A204.1 (cell line): ENCODE results near the gene FAM193A.
"Not testable (repeated sequence)": the region's sequence is repeated elsewhere in the genome, so short reads cannot be mapped to it uniquely, and the experiment has no call there.

ENCODE experiments used
- FAIRE-seq: peaks from 2 replicates; lab custom pipeline; 2012; peaks lifted over from hg19 to GRCh38; lab: Jason Lieb, UNC

FAM193A gene

DNA sequence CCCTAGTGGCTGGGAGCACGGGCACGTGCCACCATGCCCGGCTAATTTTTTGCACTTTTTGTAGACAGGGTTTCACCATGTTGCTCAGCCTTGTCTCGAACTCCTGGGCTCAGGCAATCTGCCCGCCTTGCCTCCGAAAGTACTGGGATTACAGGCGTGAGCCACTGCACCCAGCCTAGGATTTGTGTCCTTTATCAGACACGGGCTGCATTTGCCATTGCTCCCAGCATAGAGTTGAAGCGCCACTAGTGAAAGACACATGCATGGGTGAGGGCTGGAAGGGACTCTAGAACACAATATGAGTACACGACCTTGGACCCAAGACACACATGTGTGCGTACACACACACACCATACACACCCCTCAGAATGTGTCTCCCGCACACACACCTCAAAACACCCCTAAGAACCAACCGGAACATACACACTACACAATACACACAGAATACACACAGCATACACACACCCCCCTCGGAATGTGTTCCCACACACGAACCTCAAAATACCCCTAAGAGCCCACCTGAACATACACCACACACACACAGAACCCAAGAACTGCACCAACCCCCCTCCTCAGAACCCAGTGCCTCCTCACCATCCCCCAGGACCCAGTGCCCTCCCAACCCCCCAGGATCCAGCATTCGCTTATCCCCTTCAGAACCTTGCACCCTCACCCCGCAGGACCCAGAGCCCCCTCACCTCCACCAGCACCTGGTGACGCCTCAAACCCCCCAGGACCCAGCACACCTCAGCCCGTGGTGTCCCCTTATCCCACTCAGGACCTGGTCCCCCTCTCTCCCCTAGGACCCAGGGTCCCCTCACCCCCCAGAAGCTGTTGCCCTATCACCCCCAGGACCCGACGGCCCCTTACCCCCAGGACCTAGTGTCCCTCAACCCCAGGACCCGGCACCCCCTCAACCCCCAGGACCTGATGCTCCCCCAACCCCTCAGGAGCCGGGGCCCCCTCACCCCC lies 218.7 kb downstream of the FAM193A start:
- FAIRE-seq: no peak

DNA sequence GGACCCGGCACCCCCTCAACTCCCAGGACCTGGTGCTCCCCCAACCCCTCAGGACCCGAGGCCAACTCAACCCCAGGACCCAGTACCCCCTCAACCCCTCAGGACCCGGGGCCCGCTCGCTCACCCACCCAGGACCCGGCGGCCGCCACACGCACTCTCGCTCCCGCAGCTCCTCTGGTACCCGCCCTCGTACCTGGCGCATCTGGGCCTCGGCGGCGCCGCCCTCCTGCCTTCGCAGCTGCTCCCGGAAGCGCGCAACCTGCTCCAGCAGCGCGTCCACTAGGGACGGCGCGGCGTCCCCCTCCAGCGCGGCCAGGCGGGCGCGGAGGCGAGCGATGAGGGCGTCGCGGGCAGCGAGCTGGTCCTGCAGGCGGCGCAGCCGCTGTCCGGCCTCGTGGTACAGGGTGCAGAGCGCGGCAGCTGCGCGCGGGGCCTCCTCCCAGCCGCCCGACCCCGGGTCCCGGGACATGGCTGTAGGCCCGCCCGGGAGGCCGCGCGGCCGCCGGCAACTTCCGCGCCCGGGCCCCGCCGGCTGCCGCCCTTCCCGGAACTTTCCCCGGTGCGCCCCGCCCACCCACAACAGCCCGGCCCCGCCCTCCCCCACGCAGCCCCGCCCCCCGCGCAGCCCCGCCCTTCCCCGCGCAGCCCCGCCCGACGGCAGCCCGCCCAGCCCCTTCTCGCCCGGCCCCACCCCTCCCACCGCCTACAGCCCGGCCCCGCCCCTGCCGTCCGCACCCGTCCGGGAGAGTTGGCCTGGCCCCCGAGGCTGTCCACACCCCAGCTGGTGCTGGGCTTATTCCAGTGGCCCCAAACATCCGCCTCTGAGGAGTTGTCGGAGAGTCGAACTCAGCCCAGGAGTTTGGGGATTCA lies 219.6 kb downstream of the FAM193A start, which contains the start of gene TNIP2:
TNIP2 (minus strand) TSS at position 516 of the 870 bp plus-strand sequence; CDS start at position 469, 47 bp downstream.
- FAIRE-seq: no peak

DNA sequence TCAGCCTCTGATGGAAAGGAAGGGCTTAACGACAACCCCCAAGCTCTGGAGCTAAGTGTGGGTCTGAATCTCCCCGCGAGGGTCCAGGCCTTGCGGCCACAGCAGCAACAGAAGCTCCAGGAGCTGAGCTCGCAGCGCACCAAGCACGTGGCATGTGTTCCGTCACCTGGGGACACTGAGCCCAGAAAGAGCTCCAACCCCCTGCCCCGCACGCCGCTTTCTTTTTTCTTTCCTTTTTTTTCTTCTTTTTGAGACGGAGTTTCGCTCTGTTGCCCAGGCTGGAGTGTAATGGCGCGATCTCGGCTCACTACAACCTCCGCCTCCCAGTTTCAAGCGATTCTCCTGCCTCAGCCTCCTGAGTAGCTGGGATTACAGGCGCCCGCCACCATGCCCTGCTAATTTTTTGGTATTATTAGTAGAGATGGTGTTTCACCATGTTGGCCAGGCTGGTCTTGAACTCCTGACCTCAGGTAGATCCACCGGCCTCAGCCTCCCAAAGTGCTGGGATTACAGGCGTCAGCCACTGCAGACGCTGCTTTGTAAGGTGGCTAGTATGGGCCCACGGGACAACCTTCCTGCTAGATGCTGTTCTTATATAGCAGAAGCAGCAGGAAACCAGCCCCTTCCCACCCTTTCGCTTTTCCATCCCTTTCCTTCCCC lies 220.4 kb downstream of the FAM193A start:
- FAIRE-seq: no peak

DNA sequence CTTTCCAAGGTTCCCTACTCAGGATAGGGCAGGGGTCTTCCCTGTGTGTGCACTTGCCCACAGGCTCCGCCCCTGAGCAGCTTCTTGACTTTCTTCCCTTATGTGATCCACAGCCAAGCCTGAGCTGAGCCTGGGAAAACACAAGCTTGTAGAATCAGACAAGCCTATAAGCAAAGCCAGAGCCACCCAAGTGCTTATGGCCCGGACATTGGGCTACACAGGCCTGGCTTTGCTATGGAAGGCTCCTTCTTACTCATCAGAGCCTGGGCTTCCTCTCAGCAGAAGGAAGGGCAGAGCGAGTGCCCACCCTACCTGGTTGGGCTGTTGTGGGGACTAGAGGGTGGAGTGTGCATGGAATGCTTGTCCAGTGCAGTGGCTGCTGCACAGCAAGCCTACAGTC lies 221.0 kb downstream of the FAM193A start:
- FAIRE-seq: no peak

DNA sequence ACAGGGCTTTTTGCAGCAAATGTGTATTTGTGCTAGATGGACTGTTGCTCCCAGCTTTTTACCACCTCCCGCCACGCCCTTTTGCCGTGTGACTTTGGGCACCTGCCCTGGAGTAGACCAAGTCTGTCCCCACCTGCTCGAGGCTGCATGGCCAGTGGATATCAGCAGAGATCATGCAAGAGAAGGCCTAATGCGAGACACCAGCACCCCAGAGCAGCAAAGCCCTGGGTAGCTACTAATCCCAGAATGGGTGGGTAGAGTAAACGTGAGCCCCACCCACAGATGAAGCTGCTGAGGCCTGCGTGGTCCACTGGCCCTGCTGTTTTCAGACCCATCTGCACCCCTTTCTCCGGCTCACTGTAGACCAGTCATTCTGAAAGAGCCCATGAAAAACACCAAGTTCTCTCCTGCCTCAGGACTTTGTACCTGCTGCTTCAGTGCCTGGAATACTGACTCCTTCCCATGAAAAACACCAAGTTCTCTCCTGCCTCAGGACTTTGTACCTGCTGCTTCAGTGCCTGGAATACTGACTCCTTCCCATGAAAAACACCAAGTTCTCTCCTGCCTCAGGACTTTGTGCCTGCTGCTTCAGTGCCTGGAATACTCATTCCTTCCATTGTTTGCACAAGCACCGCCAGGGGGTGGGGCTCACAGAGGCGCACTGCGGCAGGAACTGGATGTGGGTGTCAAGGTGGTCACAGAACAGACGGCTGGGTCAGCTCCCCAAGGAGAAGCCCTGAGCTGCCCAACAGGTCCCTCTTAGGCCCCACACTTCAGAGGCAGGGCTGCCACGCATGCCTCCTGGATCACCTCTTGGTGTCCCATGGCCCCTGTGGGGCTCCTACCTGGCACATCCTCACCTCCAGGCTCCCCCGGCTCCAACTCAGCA lies 224.8 kb downstream of the FAM193A start:
- no peak for FAIRE-seq

DNA sequence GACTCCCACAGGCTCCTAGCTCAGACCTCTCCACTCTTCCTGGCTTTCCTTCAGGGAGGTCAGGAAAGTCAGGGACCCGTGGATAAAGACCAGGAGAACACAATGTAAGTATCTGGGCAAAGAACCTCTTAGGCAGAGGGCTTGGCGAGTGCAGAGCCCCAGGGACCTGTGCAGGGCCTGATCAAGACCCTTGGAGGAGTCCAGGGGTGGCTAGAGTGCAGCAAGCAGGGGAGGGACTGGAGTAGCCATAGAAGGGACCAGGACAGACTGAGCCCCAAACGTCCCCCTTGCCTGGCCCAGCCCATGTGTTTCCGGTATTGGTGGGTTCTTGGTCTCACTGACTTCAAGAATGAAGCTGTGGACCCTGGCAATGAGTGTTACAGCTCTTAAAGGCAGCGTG lies 225.6 kb downstream of the FAM193A start:
- FAIRE-seq: no peak

DNA sequence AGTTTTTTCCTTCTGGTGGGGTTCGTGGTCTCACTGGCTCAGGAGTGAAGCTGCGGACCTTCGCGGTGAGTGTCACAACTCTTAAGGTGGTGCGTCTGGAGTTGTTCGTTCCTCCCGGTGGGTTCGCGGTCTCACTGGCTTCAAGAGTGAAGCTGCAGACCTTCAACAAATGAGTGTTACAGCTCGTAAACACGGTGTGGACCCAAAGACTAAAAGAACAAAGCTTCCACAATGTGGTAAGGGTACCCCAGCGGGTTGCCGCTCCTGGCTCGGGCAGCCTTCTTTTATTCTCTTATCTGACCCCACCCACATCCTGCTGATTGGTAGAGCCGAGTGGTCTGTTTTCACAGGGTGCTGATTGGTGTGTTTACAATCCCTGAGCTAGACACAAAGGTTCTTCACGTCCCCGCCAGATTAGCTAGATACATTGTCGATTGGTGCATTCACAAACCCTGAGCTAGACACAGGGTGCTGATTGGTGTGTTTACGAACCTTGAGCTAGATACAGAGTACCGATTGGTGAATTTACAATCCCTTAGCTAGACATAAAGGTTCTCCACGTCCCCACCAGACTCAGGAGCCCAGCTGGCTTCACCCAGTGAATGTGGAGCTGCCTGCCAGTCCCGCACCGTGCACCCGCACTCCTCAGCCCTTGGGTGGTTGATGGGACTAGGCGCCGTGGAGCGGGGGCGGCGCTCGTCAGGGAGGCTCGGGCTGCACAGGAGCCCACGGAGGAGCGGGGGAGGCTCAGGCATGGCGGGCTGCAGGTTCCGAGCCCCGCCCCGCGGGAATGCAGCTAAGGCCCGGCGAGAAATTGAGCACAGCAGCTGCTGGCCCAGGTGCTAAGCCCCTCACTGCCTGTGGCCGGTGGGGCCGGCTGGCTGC lies 226.3 kb downstream of the FAM193A start:
- FAIRE-seq: not testable (repeated sequence)

DNA sequence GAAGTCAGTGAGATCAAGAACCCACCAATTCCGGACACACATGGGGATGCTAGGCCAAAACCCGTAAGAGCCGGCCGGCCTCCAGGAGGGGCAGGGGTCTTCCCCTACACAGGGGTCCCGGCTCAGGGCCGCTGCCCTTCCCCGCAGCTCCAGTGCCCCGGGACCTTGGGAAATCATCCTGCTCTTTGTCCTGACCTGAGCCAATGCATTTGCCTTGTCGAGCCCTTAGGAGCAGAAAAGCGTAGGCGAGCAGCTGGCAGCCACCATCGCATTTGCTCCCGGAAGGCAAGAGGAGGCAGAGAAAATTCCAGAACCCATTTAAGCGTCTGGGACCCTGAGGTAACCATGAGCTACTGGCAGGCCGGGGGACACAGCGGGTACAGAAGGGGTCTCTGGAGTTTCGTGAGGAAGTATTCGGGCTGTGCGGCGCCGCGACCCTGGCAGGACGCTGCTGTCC lies 227.1 kb downstream of the FAM193A start:
- FAIRE-seq: no peak

DNA sequence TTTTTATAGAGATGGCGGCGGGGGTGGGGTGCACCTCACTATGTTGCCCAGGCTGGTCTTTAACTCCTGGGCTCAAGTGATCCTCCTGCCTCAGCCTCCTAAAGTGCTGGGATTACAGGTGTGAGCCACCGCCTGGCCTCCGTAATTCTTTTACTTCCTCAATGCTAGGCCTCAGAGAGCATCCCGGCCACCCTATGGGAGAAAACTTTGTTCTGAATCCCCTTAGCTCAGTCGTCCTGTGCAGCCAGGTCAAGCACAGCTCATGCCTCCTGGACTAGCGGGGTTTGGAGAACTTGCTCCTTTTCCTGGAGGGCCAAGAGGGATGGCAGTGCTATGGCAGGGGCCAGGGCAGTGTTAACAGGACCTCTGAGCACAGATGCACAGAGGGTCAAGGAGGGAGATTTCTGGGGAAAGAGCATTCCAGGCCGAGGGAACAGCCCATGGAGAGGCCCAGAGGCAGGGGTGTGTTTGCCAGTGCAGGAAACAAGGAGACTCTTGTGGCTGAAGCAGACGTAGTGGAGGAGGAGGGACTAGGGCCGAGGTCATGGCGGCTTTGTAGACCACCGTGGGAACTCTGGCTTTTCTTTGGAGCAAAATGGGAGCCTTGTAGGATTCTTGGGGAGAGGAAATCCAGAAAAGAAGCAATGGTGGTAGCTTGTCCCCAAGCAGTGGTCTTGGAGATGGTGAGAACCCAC lies 229.5 kb downstream of the FAM193A start:
- FAIRE-seq: no peak

DNA sequence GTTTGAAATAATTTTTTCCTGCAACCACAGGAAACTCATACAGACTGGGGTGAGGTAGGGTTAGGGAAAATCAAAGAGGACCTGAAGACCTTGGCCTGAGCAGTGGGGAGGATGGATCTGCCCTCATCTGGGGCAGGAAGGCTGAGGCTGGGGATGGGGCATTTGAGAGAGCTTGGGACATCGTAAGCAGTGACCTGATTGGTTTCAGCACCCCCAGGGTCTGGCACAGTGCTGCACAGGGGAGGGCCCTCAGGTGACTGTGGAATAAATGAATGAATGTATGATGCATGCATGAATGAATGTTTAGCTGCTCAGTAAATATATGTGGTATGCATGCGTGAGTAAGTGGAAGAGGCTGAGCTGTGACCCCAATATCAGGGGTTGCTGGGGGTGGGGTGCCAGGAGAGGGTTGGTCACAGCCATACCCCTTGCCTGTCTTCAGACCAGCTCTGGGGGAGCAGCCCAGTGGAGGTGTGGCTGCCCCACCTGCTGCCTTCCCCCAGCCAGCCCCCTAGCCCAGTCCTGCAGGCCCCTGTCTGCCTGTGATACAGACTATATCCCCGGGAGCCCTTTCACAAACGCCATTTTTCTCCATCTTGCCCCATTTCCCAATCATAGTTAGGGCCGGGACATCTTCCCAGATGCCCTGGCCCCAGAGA lies 230.7 kb downstream of the FAM193A start:
- FAIRE-seq: no peak

DNA sequence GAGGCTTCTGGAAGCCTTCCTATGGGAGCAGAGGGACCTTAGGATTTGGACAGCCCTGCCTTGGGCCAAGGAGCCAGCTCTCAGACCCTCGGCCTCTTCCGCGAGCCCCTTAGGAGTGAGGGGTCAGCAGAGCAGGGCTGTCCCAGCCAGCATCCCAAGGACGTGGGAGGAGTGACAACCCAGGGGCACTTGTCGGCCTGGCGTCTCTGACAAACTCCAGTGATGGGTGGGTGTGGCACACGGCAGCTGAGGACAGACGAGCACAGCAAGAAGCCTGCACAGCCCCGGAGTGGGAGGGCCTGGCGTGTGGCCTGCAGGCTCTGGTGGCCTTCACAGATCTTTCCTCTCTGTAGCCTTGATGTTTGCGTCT lies 231.2 kb downstream of the FAM193A start:
- no peak for FAIRE-seq

DNA sequence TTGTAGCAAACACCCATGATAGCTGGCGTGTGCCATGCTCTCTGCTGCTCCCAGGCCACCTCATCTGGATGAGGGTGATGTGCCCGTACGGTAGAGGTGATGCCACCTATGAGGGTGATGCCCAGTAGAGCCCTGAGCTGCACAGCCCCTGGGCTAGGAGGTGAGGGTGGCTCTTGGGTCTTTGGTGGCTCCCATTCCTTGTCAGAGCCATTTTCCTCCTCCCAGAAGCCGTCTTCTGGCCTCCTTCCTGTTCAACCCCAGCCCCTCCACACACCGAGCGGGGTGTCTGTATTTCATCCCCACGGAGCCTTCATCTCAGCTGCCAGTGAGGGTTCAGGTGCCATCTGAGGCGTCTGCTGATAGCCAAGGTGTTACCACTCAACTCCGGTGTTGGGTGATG lies 231.7 kb downstream of the FAM193A start:
- no peak for FAIRE-seq

DNA sequence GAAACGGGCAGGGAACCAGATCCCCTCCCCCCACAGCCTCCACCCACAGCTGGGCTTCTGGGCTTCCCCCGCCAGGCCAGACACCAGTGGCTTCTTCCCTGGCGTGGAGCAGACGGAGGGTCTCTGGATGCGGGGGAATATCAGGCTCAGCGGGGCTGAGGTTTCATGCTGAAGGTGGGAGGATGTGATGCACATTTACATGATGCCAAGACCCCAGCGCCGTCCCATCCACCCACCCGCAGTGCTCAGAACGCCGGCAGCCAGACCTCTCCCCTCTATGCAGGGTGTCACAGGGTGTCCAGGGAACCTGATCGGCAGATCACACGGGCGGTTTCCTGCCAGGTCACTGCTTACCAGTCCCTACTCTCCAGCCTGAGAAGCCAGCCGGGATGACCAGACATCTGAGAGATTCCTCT lies 232.5 kb downstream of the FAM193A start:
- no peak for FAIRE-seq

DNA sequence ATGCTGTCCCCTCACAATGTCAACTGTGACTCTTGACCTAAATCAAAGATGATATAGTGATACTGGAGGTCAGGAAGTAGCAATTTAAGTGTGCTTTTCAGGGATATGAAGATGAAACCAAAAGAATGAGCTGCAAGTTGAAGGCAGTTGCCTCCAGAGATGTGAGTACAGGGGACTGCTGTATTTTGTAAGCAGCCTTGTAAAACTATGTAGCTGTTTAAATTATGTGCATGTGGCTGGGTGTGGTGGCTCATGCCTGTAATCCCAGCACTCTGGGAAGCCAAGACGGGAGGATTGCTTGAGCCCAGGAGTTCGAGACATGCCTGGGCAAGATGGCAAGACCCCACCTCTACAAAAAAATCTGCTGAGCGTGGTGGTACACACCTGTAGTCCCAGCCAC lies 234.8 kb downstream of the FAM193A start:
- no peak for FAIRE-seq

DNA sequence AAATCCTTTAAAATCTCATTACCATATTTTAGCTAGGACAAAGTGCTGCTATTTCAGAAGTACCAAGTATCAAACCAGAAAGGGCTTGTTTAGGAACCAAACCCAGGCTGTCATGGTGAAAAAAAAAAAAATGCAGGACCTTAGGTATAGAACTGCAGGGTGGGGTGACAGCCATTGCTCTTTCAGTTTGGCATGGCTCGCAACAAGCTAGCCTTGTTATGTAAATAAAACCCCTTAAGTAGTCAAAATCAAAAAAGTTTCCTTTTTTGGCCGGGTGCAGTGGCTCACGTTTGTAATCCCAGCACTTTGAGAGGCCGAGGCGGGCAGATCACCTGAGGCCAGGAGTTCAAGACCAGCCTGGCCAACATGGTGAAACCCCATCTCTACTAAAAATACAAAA lies 244.2 kb downstream of the FAM193A start:
- not testable (repeated sequence) for FAIRE-seq

DNA sequence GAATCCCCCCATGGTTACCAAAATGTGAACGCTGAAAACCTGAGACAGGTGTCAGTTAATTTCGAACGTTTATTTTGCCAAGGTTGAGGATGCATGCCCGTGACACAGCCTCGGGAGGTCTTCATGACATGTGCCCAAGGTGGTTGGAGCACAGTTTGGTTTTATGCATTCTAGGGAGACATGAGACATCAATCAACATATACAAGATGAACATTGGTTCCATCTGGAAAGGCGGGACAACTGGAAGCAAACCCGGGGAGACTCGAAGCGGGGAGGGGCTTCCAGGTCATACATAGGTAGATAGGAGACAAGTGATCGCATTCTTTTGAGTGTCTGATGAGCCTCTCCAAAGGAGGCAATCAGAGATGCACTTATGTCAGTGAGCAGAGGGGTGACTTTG lies 245.5 kb downstream of the FAM193A start:
- no peak for FAIRE-seq
